GM19395 (cell line): ENCODE results near the gene ACOT7.

Source experiments
- ATAC-seq: cut with Tn5 transposase; IDR thresholded peaks from one replicate; pipeline ENCODE4 v1.9.1; 2021; ENCODE audit warnings: mild to moderate bottlenecking, moderate library complexity; ENCODE audit not compliant: unreplicated experiment

The ACOT7 gene

DNA sequence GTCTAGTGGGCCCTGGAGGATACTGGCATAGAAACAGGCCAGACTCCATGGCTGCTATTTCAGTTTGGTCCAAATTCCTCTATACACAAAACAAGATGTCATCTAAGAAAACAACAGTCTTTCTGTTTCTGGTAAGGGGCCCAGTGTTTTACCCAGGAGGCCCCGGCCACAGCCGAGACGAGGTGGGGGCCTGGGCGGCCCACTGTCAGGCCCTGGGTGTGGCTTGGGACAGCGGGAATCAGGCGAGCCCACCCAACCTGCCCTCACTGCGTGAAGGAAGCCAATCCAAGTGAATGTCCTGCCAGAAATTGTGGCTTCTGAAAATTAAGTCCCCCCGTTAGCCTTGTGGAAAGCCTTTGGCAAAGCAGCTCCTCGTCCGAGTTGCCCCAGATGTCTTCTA lies 101.5 kb downstream of the ACOT7 start:
- ATAC-seq, result no peak

DNA sequence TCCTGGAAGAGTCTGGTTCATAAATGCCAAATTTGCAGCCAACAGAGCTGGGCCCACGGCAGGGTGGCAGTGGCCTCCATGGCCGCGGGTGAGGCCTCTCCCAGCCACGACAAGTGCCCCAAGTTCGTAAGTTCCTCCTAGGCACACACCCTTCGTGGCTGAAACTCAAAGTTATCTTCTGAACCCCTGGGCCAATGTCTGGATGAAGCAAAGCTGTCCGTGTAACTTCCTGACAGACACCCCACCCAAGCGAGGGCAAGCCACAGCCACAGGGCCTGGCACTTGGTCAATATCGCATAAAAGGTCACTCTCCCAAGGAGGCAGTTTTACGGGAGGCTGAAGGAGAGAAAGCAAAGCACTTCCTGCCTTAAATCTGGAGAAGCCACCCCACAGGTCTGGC lies 104.9 kb downstream of the ACOT7 start:
- ATAC-seq, result no peak

DNA sequence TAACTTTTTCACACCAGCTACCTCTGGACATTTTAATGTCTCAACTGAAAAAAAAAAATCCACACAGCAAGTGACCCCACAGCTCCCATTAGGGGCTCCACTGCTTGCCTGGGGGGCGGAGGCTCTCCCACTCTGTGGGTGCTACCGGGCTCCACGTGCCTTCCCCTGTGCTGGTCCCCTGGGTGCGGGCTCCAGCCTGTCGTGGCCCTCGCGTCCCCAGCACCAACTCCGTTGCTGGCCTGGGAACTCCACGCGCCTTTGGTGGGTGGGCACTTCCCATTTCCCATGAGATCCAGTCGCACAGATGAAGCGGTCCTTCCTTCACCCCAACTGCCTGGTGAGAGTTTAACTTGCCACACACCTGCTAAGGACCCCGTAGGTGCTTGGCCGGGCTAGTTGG lies 105.5 kb downstream of the ACOT7 start:
- no peak for ATAC-seq

DNA sequence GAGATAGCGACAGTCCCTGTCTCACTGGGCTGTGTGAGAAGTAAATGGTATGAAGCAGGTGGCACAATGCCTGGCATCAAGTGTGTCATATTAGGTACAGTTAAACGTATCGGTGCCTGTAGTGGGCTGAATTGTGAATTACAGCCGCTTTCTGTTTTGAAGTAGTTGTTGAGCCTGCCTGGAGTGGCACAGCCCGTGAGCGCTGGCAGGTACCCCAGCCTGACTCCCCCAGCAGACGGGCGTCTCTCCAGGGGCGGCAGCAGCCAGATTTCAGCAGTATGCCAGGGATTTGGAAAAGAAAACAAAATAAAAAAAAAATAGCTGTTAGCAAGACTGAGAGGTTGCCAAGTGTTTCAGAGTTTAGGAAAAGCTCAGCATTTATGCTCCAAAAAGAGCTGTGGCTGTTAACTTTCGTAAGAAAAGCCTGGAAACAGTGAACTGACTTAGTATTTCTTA lies 106.1 kb downstream of the ACOT7 start:
- ATAC-seq, result no peak

DNA sequence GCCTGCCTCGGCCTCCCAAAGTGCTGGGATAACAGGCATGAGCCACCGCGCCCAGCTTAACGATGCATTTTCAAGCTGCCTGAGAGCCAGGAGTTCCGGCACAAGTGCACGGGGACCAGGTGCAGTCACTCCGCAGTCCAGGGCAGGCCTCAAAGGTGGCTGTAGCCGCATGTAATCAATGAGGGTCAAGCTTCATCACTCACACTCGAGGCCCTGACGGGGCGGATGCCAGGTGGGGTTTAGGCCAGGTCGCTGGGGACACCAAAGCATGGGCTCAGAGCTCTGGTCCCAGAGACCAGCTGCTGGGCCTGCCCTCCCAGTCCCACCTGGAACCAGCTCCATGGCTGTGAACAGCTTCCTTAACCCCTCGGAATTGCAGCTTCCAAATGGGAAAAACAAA lies 106.5 kb downstream of the ACOT7 start:
- no peak for ATAC-seq

DNA sequence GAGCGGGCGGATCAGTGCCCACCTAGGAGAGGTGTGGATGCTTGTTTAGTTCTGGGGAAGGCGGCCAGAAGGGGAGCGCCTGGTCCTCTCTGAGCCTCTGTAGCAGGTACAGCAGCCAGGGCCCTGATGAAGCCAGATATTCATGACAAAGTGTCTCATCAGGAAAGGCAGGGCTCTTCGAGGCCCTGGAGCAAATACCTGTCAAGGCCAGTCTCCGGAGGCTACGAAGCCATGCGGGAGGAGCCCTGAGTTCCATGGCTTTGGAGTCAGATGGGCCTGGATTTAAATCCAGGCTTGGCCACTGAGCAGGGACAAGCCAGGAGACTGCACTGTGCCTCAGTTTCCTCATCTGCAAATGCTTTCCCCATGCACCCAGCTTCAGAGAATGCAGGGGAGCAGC lies 107.3 kb downstream of the ACOT7 start:
- no peak for ATAC-seq

DNA sequence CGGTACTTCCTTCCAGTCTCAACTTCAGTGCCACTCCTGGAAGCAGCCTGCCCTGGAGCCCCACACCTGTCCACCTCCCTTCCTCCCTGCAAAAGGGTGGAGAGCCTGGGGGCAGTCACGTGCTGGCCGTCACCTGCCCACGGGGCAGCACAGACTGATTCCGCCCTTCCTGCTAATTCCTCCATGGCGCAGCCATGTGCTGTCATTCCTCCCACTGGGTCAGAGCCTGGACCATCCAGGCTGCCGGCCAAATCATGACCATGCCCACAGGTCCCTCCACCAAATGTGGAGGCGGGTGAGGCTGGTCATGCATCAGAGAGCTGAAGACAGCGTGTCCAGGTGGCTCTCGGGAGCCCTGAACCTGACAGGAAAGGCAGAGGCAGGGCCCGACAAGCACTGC lies 108.2 kb downstream of the ACOT7 start:
- ATAC-seq, result no peak

DNA sequence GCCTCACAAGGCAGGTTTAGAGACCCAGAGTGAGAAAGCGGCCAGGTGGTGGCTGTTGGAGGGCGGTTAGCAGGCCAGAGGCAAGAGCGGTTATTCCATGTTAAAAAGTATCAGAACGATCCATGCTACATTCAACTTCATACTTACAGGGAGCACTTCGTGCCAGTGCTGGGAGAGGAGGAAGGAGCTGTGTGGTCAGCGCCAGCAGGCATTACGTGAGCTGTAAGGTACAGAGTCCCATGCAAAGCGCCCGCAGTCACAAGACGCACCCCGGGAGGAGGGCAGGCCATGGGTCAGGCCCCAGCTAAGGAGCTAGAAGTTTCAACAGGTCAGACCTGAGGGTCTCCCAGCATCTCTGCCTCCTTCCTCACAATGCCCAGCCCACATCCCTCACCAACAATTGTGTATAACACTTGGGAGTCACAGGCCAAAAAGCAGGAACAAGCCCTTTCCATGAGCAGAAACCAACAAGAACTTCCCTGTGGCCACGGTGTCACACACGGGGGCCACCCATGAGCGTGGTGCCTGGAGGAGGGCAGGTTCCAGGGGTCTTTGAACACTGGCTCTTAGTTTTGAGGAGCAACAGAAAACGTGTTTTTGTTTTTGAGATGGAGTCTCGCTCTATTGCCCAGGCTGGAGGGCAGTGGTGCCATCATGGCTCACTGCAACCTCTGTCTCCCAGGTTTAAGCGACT lies 110.8 kb downstream of the ACOT7 start:
- no peak for ATAC-seq

DNA sequence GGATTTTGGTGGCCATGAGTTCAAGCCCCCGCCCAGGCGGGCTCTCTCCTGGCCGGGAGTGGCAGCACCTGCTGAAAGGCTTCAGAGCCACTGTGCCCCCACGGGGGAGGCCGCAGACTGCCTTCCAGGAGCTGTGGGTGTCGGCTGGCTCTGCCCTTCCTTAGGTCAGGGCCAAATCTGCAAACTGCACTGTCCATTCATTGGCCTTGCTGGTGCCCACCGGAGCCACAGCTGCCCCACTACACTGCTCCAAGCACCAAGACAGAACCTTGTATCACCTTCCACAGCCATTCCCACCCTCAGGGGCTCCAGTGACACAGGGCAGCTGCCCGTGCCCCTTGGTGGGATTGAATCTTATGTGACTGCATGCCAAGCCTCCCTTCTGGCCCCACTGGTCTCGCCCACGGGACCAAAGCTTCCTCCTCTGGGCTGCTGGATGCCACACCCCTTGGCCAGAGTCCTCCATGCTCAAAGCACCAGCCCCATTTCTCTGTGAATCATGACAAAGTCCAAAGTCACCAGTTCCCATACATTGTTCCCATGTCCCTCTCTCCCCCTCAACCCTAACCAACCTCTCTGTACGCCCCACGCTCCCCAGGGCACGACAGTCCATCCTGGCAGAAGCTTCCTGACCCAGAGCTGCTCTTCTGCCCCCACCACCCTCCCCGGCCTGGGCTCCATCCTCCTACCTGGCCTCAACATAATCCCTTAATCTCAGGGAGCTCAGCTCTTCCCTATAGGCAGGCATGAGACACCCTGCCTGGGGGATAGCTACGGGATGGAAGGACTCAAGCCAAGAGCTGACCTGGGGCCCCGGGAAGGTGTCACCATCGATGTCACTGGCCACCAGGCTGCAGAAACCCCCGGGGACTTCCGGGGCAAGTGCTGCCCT lies 111.8 kb downstream of the ACOT7 start:
- ATAC-seq, result no peak

DNA sequence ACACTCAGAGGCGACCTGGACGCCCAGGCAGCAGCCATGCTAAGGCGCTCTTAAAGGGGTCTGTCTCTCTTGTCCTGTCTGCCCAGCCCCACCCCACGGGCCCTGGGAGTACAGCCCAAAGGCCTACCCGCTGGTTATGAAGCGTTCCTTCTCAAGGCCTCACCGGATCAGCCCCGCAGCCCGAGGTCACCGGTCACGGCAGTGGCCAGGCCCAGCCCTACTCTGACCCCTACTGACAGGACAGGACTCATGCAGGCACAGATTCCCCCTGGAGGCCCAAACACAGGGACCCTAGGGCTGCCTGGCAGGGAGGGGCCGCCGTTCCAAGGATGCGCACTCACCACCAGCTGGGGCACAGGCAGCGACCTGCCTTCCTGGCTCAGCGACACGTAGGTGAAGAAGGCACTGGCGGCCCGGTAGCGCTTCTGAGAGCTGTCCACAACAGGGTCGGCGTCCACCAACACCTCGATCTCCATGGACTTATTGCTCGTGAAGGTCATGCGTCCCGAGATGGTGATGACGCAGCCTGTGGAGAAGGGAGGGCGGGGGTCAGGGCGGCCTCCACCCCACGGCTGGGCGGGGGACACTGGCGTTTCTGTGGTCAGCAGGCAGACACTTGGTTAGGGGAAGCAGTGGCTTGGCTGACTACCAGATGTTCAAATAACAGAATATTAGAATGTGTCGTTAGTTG lies 112.7 kb downstream of the ACOT7 start:
- ATAC-seq, result no peak

DNA sequence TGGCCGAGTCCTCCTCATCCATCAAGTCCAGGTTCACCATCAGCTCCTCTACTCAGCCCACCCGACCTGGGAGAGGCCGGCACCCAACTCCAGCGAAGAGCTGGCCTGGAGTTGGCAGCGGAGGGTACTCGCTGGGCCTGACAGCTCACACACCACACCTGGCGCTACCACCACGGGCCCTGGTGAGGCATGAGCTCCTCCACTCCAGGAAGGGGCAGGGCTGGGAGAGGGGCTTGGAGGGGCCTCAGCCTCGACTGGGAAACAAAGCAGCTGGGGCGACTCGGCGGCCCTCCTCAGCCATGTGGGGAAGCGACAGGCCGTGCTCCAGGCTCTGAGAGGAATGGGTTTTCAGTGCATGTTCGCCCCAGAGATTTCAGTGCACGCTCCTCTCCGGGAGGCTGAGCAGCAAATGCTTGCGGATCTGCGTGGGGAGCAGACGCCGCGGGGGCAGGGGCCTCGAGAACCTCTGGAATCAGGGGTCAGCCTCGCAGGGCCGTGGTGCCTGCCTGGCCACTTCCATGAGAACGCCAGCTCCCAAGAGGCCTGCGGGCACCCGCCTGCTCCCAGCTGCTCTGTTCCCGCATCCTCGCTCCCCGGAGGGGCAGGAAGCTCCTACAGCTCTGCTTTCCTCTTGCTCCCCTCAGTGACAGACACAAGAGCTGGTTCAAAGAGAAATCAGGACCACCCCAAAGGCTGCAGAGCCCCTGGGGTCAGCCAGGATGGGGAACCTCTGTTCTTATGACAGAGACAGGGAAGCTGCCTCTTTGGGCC lies 113.8 kb downstream of the ACOT7 start:
- ATAC-seq, result no peak

DNA sequence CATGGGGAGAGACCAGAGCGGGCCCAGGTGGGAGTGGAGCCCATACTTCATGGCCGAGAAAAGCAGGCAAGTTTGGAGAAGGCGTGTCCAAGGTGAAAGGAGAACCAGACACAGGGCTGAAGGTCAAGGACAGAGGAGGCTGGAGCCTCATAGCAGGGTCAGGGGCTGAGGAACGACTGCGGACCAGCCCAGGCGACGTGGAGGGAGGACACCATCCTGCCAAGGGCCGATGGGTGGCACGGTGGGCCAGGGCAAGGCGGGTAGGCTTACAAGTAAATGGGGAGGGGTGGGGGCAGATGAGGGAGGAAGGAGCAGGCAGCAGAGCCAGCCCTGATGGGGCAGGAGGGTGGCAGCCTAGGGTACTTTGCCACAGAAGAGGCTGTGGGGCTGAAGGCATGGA lies 114.5 kb downstream of the ACOT7 start:
- no peak for ATAC-seq

DNA sequence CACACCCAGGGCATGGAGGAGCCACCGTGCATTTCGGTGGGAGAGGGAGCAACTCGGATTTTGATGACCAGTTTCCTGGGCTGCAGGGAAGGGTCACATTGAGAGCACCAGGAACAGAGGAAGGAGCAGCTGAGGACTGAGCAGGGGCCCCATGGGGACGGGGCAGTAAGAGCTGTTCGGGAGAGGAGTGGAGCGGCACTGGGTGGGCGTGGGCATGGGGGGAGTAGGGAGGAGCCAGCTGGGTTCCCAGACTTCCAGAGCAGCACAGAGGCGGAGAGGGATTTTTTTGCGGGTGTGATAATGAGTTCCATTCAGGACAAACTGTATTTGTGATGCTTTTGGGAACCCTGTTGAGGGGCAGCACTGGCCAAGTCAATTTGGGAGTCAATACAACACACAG lies 115.3 kb downstream of the ACOT7 start:
- no peak for ATAC-seq

DNA sequence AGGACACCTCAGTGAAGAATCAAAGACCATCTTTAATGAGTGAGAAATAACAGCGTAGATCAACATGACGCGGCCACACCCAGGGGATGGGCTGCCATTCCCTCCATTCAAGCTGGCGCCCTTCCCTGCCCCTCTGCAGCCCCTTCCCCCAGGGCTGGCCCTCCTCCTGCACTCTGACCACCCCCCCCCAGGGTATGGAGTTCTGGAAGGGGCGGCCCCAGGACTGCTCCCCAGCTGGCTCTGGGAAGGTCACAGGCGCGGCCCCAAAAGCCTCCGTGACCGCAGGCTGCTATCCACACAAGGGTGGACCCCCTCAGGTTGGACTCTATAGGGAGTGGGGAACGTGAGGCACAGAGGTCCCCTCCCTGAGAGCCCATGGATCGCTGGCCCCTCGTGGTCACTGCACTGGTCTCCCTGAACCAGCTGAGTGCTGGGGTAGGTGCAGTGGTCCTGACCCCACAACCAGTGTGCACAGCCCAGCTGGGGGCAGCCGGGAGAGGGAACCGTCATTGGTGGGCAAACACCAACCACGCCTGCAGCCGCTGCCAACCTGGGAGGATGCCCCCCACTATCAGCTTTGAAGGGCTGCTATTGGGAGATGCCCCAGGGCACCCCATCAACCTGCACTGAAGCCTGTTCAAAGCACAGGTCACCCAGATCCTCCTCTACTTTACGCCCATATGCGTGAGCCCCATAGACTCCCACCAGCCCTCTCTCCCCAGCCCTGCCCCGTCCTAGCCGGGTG lies 116.6 kb downstream of the ACOT7 start:
- ATAC-seq, result no peak

DNA sequence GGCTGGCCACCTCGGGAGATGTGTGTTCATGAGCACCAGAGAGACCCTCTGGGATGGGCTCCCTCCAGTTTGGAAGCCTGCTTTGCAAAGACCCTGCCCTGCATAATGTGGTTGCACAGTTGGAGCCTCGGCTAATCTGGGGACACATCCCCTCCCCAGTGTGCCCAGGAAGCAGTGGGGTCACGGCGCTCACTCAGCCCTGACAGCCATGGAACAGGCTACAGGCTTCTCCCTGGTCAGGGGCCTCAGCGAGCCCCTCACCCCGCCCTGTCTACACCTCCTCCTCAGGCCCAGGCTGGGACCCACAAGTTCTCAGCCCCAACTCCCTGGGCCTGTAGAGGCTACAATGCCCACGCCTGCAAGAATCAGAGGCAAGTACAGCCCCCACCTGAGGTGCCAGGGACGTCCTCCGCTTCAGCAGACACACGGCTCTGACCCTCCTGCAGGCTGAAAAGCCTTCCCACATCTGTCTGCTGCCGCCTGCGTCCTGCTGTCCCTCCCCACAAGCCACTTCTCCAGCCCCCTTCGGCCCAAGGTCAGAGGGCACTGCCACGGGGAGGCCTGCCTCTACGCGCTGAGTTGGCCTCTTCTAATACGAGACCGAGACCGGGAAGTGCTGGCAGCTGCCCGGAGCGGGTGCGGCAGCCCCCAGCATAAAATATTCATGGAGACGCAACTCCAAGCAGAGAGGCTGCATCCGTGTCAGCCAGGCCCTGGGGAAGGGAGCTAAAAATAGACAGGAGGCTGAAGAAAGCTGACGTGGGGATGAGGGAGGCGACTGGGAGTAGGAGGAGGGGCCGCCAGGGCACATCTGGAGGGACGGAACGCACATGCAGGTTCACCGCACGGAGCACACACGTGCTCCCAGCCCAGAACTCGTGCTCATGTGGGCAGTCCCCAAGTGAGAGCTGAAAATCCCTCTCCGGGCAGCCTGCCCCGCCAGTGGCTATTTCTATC lies 117.5 kb downstream of the ACOT7 start:
- no peak for ATAC-seq

DNA sequence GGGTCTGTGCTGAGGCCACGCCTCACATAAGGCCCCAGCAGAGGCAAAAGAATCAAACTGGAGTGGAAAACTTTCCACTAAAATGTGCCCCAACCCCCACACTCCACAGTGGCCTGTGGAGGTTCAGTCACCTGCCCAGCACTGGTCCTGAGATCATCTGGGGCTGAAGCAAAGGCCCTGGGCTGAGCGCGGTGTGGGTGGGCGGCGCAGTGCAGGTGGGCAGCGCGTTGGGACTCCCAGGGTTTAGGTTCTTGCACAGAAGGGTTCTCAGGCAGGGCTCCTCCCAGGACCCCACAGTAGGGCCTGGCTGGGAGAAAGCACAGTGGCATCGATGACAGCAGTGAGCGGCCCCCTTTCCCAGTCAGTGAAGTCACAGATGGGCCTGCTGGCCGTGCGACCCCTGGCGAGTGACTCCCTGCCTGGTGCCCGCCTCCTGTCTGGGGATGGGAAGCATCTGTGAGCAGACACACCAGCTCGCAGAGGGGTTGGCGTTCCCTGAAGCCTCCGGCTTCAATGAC lies 118.9 kb downstream of the ACOT7 start:
- no peak for ATAC-seq

DNA sequence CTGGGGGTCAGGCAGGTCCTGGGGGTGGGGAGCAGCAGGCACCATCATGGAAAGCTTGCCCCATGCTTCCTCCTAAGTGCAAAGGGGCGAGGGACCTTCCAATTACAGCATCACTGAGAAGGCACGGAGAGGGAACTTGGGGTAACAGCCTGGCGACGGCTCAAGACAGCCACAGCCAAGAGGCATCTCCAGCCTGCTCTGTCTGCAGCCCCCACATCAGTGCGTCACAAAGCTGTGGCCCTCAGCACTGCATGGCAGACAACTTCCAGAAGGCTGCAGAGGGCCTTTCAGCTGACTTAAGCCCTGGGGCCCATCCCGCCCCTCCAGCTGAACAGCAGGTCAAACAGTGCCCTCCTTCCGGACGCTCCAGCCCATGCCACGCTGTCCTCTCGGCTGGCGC lies 119.5 kb downstream of the ACOT7 start:
- no peak for ATAC-seq

DNA sequence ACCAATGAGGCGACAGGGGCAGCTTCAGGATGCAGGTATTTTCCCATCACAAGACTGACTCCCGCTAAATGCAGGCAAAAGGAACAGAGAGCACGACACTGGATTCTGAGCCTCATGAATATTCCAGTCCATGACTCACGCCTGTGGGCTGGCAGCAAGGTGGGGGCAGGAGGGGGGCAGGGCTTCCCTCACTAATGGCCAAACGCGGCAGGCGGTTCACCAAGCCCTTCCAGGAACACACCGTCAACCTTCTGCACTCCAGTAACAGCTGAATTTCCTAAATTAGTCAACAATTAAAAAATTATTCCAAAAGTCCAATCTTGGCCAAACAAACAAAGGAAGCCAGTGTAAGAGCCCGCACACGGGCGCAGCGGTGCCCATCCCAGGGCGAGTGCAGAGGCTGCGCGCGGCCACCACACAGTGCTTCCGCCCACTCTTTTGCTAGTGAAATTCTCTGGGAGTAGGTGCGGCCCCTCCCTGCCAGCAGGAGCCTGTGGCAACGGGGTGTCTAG lies 120.1 kb downstream of the ACOT7 start:
- ATAC-seq, result no peak

DNA sequence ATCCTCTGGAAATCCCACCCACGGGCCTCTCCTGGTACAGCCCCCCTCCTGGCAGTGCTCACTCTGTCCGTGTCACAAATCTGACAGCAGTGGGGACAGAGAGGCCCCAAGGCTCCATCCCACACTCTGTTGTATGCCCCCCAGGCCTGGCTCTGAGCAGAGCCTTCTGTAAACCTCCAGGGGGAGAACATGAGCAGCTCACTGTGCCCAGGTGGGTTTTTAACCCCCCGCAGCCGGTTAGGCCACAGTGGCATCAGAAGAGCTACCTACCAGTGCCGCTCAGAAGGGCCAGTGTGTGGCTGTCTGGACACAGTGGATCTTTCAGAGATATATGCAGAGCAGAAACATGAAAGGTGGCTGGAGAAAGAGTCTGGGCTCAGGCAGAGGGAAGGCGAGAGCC lies 120.7 kb downstream of the ACOT7 start:
- no peak for ATAC-seq
